A204.1 (cell line): ENCODE results near the gene GSK3A.

ENCODE experiments used
- FAIRE-seq: peaks from 2 replicates; lab custom pipeline; 2012; peaks lifted over from hg19 to GRCh38; lab: Jason Lieb, UNC

The GSK3A gene

DNA sequence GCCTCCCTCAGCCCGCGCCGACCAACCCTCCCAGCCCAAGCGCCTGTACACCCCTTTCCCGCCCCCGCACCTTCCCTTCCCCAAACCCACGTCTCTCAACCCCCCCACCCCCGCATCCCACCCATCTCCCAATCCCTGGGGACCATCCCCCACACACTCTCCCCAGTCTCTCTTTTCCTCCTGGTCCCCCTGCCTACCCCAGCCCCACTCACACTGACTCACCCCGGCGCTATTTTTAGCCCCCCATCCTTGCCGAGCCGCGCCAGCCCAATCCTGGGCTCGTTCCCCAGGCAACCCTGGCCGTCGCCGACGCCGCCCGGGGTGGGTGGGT lies 38.4 kb upstream of the GSK3A start:
- no peak for FAIRE-seq

DNA sequence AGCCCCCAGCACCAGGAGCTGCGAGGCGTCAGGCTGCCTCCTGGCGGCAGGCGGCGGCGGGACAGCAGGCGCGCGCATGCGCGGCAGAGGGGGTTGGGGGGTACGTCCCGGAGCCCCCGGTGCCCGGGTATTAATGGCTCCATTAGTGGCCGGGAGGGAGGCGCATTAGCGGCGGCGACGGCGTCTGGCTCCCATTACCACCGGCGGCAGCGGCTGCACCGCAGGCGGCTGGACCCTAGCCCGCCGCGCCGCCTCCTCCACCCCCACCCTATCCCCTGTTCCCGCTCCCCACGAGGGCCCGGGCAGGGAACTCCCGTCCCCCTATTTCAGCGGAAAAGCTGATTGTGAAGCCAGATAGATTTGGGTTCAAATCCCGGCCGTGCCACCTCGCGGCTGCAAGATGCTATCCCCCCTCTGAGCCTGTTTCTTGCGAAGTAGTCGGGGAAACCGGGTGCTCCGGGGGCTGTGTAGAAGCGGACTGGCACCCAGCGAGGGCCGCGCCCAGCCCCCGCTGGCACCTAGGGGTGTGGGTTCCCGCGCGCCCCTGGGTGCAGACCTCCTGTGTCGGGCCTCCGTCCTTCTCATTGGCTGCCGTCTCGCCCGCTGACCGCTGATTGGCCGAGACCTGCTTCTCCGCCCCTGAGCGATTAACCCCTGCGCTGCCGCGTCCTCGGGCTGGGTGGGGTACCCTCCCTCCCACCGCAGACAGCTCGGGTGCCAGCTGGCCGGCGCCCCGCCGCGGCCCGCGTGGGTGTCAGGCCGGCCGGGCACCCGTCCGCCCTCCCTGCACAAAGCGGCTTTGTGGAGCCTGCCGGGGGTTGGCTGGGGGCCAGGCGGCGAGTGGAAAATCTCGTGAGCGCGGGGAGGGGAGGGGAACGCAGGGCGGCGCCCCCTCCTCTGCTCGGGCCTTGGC lies 37.8 kb upstream of the GSK3A start:
- no peak for FAIRE-seq

DNA sequence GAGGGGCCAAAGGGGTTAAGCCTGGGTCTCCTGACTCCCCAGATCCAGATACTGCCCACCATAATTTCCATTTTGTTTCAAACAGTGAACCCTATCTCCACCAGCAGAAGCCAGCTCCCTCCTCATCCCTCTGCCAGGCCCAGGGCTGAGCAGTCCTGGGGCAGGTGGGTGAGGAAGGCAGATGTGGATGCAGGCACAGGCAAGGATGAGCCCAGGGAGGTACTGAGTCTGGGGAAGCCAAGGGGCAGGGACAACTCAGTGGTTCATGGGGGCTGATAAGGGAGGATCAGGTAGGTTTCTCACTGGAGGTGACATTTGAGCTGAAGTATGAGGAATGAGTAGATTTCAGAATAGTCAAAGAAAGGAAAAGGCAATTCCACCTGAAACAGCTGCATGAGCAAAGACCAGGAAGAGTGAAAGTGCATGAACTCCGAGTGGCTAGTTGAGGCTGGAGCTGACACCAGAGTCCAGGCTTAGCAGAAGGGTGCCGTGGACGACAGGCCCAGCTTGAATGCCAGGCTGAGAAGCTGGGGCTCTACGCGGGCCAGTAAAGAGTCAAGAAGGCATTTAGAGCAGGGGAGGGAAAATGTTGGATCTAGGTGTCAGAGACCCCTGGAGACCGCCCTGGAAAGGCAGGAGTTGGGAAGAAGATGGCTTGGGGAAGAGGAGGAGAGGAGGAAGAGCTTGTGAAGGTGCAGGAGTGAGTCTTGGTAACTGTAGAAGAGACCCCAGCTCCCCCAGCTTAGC lies 36.9 kb upstream of the GSK3A start:
- no peak for FAIRE-seq

DNA sequence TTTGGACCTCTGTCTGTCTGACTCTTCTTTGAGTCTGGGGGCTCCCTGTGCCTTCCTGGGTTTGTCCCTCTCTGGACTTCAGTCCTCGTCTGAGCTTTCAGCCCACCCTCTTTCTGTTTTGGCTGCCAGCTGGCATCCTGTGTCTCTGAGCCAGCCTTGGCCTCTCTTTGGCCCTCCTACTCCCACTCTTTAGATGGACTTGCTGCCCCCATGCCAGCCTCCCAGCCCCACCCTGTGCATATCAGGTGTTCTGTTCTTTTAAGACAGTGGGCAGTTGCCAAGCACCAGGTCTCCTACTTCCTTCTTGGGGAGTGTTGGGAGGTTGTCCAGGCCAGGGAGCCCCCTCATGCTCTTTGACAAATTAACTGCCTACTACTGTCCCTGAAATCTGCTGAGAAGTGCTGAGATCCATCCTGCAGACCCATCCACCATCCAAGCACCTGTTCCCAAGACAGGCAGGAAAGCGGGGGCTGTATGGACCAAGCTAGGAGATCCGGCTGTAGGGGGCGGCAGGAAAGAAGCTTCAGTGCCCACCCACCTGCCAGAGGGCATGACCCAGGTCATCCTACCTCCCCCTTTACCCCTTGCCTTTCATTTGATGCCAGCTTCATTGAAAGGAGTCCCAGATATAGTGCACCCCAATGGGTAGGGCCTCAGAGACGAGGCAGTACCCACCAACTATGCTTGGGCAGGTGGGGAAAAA lies 36.2 kb upstream of the GSK3A start:
- FAIRE-seq, result no peak

DNA sequence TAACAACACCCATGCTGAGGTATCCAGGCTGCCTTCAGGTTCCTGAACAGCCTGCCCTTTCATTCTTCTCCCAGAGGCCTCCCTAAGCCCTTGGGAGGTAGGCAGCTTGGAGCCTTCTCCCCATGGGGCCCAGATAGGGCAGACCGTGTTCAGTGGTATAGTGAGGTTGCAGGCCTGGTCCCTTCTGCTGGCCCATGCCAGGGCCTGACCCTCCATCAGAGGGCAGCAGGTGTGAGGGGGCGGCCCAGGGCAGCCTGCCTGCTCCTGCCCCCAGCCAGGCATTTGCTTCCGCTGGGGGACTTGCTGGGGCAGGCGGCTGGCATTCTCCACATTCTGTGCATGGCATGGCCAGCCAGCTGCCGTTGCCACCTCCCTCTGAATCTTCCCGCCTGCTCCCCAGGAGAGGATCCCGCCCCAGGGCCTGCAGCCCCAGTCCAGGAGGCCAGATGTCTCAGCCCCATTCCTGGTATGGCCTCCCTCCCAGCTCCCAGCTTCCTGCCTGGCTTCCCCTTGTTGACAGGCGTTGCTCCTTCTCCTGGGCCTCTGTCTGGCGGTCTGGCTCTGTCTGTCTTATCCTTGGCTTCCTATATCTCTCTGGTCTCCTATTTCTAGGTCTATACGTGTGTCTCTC lies 35.5 kb upstream of the GSK3A start:
- no peak for FAIRE-seq

DNA sequence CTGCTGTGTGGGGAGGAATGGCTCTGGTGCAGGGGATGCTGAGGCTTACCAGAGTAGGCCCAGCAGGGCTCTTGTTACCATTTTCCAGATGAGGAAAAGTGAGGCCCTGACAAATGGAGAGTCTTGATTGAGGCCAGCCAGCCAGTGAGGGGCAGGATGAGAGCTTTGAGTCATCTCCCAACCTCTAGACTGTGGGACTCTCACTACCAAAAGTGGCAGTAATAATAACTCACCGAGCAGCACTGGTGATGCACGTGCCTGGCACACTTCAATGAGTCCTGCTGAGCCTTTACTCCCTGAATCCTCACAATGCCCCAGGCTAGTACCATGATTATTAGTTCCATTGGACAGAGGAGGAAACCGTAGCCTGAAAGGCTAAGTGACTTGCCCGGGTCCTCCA lies 34.4 kb upstream of the GSK3A start:
- FAIRE-seq, result no peak

DNA sequence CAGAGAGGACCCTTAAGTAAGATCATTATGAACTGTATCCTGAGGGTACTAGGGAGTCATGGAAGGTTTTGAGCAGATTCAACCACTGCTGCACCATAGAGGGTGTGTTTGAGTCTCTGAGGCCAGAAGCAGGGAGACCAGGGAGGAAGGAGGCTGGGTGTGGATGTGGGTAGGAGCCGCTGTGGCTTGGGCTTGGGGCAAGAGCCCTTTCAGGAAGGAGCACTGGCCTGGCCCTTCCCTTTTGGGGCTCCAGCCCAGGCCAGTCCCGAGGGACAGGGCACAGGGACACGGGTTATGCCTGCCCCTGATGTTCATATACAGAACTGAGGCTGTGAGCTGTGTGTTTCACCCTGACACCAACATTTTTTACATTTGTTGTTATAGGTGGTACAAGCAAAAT lies 33.9 kb upstream of the GSK3A start:
- no peak for FAIRE-seq

DNA sequence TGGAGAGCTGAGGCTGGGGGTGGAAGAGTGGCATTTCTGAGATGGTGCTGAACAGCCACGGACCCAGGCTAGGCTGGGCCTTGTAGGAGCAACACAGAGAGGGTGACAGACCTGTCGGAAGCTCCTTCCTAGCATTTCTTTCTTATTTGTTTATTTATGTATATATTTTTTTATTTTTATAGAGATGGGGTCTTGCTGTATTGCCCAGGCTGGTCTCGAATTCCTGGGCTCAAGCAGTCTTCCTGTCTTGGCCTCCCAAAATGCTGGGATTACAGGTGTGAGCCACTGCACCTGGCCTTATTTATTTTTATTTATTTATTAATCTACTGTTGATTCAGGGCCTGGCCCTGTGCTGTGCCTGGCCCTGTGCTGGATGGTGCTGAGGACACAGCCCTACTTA lies 33.1 kb upstream of the GSK3A start:
- no peak for FAIRE-seq

DNA sequence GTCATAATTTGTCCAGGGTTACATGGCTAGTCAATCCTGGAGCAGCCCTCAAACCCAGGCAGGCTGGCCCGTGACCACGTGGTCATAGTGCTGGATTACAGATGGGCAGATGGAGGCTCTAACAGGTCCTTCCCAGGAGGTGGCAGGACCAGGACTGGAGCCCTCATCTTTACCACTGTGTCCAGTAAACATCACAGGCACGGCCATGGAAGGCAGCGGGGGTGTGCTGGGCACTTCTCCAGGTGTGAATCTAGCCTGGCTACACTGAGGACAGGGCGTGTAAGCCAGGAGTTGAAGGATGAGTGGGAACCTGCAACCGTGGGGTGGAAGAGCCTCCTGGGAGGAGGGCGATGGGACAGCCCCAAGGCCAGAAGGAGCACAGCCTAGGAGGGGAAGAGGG lies 32.7 kb upstream of the GSK3A start:
- no peak for FAIRE-seq

DNA sequence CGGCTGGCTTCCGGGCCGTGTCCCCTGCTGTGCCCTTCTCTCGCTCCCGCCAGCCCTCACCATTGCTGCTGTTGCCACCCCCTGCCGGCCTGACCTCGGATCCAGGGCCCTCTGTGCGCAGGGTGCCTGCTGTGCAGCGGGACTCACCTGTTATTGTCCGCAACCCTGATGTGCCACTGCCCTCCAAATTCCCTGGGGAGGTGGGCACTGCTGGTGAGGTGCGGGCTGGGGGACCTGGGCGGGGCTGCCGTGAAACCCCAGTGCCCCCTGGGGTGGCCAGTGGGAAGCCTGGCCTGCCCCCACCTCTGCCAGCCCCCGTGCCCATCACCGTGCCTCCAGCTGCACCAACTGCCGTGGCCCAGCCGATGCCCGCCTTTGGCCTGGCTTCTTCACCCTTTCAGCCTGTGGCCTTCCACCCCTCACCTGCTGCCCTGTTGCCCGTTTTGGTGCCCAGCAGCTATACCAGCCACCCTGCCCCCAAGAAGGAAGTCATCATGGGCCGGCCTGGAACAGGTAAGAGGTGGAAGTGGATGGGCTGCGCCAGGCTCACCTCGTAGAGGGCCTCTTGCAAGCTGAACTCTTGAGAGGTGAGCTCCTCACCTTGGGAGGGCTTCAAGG lies 31.8 kb upstream of the GSK3A start:
- FAIRE-seq, result no peak

DNA sequence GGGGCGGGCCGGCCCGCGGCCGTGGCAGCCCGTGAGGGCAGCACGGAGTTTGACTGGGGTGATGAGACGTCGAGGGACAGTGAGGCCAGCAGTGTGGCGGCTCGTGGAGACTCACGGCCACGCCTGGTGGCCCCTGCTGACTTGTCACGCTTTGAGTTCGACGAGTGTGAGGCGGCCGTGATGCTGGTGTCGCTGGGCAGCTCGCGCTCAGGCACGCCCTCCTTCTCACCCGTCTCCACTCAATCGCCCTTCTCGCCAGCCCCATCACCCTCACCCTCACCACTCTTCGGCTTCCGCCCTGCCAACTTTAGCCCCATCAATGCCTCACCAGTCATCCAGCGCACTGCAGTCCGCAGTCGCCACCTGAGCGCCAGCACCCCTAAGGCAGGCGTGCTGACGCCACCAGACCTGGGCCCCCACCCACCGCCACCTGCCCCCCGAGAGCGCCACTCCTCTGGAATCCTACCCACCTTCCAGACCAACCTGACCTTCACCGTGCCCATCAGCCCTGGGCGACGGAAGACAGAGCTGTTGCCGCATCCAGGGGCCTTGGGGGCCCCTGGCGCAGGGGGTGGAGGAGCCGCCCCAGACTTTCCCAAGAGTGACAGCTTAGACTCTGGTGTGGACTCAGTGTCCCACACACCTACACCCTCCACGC lies 31.1 kb upstream of the GSK3A start:
- no peak for FAIRE-seq

DNA sequence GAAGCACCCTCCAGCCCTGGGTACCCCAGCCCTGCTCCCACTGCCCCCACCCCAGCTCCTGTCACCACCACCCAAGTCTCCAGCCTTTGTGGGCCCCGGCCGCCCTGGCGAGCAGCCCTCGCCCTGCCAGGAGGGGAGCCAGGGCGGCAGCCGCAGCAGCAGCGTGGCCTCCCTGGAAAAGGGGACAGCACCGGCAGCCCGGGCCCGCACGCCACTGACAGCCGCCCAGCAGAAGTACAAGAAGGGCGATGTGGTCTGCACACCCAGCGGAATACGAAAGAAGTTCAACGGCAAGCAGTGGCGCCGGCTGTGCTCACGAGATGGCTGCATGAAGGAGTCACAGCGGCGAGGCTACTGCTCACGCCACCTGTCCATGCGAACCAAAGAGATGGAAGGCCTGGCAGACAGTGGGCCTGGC lies 30.6 kb upstream of the GSK3A start:
- no peak for FAIRE-seq

DNA sequence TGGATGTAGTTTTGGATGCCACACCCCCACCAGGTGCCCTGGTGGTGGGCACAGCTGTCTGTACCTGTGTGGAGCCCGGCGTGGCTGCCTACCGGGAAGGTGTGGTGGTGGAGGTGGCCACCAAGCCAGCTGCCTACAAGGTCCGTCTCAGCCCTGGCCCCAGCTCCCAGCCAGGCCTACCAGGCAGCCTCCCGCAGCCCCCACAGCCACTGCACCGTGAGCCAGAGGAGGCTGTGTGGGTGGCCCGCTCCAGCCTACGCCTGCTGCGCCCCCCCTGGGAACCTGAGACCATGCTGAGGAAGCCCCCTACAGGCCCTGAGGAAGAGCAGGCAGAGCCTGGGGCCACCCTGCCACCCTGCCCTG lies 30.1 kb upstream of the GSK3A start:
- FAIRE-seq, result no peak

DNA sequence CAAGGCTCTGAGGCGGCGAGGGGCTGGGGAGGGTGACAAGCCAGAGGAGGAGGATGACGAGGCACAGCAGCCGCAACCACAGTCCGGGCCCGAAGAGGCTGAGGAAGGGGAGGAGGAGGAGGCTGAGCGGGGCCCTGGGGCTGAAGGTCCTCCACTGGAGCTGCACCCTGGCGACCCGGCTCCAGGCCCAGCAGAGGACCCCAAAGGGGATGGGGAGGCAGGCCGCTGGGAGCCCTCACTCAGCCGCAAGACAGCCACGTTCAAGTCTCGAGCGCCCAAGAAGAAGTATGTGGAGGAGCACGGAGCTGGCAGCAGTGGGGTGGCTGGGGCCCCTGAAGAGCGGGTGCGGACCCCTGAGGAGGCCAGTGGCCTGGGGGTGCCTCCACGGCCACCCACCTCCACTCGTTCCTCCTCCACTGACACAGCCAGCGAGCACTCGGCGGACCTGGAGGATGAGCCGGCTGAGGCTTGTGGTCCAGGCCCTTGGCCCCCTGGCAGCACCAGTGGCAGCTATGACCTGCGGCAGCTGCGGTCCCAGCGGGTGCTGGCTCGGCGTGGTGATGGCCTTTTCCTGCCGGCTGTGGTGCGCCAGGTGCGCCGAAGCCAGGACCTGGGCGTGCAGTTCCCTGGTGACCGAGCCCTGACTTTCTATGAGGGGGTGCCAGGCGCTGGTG lies 29.6 kb upstream of the GSK3A start:
- no peak for FAIRE-seq

DNA sequence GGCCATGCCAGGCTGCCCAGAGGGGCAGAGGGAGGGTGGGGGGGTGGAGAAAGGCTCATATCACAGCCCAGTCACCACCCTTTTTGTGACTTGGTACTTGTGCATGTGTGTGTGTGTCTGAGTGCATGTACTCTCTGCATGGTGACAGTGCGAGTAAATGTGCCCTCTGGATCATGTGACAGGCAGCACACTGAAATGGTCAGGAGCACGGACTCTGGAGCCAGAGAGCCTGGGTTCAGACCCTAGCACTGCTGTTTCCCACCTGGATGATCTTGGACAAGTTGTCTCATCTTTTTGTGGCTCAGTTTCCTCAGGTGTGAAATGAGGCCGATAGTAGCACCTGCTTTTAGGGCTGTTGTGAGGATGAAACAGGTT lies 28.6 kb upstream of the GSK3A start:
- FAIRE-seq, result no peak

DNA sequence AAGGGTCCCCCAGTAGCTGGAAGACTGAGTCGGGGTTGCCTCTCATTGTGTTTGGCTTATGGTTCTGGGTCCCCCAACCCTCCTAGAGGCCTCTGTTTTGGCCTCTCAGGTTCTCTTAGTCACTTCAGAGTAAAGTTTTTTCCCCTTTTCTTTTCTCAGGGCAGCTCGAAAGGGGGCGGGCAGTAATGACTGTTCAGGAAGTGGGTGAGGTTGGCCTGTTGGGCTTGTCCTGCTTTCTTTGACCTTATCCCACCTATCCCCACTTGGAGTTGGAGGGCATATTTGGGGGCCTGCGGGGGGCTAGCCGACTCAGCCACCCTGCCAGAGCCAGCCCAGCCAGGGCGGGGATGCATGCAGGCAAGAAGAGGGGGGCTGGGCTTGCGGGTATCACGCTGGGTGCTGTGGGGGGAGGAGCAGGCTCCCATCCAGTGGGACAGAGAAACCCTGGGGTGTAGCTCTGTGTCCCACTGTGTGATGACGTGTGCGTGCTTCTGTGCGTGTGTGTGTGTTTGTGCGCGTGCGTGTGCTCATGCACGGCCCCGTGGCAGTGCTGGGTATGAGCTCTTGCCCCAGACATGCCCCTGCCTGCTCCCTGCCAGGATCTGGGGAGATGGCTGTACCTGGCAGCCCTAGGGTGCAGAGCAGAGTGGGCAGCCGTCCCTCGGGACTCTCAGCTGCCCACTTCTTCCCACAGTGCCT lies 28.1 kb upstream of the GSK3A start:
- FAIRE-seq, result no peak

DNA sequence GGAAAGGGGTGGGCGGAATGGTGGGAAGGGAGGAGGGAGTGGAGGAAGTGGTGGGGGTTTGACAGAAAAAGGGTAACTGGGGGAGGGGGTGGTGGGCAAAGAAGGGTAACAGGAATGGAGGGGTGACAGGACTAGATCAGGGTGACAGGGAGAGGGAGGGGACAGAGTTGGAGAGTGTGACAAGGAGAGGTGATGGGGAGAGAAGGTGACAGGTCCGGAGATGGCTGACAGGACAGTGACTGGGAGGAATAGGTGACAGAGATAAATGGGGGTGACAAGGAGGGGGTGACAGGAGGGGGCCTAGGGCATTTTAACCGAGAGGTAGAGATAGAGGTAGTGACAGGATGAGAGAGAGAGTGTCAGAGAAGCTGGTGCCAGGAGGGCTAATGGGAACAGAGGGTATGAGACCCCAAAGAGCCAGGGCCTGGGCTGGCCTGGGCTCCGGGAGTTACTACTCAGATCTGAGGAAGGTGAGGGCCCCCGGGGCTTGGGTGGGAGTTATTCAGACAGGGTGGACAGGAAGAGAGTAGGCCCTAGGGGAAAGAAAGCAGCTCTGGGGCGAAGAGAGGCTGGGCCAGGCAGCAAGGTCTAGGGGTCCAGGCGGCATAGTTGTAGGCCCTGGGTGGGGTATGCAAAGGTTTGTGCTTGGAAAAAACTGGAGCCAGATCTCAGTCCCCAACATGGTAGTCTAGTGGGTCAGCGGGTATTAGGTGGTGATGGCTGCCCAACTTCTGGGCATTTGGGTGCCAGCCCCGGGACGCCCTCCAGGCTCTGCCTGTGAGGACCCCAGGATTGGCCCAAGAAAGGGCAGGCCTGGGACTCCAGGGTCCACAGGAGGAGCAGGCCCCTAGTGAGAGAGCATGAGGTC lies 27.3 kb upstream of the GSK3A start:
- FAIRE-seq, result no peak

DNA sequence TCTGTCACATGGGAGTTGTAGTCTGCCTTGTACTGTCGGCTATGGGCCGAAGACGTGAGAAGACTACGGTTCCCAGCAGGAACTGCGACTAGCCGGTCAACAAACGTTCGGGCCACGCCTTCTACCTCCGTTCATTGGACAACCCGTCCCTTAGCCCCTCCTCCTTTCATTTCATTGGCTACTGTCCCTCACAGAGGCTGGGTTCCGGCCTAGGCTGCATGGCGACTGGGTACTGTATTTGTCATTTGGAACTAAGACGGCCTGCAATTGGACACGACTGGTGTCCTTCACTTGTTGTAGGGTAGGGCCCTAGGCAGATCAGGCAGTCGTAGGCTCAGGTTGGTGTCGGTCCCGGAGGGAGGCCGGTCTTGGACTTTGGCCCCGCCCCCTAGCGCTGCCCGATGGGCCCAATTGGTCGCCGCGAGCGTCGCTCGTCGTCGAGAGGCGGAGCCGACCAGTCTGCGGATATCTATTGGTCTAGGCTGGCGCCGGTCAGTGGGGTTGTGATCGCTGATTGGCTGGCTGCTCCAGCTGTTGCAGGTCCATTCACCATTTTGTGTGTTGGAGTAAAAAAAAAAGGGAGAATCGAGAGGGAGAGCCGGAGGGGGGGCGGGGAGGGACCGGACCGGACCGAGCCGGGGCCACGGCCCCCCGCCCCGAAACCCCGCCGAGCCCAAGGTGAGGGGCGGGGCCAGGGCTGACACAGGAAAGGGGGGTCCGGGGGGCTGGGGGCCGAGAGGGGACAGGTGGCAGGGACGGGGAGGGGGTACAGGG lies 26.5 kb upstream of the GSK3A start, which contains the start of gene CIC:
Gene CIC (plus strand): TSS at position 549 of the 774 bp plus-strand sequence. CDS start 2,532 bp downstream, outside the sequence.
- FAIRE-seq, result peak; percentile 99
